Stimulated activated CD4-positive, alpha-beta T cell treated with anti-CD3 and anti-CD28 coated beads, Interleukin-1b, Interleukin-23, amount 100 ng/mL, for 24 hours (primary cell): ENCODE measurements around the gene ROCK2.

Source experiments
- DNase-seq, 4 experiments: peaks; one replicate each; pipeline ENCODE4 v3.0.0-alpha.2; 2020; ENCODE audit warnings: low read depth in 4 of 4, low spot score in 1 of 4

The ROCK2 gene

DNA sequence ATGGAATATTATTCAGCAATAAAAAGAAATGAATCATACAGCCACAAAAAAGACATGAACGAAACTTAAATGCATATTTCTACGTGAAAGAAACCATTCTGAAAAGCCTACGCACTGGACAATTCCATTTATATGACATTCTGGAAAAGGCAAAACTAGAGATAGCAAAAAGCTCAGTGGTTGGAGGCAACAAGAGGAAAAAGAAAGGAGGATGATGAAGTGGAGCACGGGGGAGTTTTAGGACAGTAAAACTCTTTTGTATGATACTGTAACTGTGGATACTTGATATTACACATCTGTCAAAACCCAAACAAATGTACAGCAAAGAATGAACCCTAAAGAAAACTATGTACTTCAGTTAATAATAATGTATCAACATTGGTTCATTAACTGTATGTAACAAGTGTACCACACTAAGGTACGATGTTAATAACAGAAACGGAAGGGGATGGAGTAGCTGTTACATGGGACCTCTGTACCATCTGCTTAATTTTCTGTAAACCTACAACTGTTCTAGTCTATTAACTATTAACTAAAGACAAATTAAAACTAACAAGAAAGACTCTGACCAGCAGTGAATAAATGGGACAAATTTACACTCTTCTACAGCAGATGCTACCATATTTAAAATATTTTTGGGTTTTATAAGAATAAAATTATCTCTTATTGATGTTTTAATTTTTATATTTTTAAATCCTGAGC is 31.5 kb downstream of the ROCK2 start:
- no peak for DNase-seq

DNA sequence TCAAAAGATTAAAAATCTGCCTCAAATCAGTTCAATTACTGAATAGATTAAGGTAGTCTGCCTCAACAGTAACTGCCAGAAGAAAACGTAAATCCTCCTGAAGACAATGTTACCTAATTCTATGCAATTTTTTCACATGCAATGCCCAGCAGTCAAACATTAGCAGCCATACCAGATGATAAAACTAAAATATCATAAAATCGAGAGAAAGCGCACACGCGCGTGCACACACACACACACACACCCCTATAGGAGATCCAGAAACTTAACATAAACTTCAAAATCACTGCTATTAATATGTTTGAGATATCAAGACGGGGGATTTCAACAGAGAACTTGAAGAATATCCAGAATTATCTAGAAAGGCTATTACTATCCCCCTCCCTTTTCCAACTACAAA is 32.9 kb downstream of the ROCK2 start:
- DNase-seq: no peak

DNA sequence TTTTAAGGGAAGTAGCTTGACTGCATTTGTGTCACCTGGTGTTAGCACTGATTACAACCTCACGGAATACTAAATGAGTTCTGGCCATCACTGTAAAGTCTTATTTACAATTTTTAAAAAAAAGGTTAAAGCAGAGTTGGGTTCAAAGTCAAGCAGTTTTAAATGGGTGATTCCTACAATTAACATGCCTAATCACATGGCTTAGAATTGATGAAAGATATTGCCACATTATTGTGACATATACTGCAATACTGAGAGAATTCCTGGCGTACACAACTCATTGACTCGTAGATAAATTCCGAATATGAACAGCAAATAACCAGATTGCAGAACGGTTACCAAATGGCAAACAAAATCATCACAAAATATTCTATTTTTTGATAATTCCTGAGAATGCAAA is 34.2 kb downstream of the ROCK2 start:
- no peak for DNase-seq

DNA sequence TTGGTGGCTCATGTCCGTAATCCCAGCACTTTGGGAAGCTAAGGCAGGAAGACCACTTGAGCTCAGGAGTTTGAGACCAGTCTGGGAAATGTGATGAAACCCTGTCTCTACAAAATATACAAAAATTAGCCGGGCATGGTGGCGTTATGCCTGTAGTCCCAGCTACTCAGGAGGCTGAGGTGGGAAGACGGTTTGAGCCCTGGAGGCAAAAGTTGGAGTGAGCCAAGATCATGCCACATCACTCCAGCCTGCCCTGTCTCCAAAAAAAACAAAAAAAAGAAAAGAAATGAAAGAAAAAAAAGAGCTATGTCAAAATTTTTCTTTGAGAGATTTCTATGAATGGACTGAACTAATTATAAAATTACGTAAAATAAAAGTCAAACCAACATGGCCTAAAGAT is 34.7 kb downstream of the ROCK2 start:
- no peak for DNase-seq

DNA sequence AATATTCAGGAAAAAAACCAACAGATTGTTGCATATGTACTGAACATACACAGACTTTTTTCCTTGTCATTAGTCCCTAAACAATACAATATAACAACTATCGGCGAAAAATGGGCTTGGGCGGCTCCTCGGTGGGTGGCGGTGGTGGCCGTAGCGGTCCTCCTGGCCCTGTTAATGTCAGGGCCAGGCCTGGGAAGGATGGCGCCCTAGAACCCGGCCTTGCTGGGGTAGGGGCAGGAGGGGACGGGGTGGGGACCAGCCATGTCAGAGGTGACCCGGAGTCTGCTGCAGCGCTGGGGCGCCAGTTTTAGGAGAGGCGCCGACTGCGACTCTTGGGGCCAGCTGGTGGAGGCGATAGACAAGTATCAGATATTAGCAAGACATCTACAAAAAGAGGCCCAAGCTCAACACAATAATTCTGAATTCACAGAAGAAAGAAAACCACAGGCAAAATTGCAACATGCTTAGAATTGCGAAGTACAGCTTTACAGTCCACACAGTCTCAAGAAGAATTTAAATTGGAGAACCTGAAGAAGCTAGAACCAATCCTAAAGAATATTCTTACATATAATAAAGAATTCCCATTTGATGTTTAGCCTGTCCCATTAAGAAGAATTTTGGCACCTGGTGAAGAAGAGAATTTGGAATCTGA is 36.5 kb downstream of the ROCK2 start:
- no peak for DNase-seq

DNA sequence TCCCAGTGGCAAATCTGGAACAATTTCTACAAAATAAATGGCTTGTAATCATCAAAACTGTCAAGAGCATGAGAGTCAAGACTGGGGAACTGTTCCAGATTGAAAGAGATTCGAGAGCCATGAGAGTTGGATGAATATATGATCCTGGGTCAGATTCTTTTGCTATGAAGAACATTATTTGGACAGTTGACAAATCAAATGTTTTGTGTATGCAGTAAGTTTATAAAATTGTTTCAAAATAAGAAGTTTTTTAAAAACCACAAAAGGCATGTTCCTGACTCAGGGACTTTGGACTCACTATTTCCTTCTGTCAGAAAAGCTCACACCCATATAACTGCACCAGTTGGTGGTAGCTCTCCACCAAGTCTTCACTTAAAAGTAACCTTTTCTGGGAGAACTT is 38.5 kb downstream of the ROCK2 start:
- no peak for DNase-seq

DNA sequence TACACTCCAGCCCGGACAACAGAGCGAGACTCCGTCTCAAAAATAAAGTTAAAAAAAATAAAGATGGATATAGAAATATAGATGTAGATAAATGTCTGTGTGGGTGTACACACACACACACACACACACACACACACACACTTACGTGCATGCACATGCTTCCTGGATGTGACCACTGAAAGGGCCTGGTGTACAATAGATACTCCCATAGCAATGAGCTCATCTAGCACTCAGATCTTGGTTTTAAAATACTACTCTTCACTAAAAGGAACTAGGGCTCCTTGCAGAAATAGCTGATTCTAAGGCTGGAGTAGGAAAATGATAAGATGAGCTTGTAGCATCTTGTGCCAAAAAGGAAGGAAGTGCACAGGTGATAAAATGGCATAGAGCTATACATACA is 39.1 kb downstream of the ROCK2 start:
- no peak for DNase-seq

DNA sequence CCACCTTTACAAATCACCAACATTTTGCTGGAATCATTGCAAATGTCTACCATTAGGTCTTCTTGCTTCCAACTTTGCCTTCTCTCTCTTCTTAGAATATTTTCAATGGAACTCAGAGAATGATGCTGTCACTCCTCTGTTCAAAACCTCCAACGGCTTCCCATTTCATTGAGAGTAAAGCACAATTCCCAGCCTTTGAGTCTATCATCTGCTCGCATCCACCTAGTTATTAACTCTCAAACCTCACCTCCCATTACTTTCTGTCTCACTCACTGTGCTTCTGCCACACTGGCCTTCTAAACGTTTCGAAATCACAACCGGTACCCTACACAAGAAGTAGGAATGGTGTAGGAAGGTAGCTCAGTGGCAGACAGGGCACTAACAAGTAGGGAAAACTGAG is 40.0 kb downstream of the ROCK2 start:
- no peak for DNase-seq

DNA sequence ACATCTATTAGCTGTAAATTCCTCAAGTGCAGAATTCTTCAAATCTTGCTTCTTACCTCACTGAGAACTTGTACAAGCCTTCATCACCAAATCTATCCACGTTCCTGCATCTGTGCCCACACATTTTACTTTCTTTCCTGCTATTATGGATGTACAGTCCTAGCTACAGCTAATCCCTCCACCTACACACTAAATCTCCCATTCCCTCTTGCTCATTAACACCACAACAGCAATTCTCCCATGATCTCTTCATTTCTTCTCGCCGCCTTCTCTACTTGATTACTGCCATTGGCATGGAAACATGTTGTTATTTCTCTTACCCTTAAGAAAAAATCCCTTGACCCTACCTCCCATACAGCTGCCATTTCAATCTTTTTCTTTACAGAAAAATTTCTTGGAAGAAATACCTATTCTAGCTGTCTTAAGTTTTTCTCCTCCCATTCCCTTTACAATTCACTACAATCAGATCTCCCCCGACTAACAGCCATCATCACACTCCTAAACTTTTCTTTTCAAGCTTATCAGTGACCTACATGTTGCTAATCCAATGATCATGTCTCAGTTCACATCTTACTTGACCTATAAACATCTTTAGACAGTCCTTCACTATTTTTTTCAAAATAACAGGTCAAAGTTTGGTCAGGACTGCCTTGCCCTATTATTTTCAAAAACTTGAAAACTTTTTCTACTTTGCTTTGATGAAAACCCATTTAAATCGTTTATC is 41.0 kb downstream of the ROCK2 start:
- DNase-seq: no peak

DNA sequence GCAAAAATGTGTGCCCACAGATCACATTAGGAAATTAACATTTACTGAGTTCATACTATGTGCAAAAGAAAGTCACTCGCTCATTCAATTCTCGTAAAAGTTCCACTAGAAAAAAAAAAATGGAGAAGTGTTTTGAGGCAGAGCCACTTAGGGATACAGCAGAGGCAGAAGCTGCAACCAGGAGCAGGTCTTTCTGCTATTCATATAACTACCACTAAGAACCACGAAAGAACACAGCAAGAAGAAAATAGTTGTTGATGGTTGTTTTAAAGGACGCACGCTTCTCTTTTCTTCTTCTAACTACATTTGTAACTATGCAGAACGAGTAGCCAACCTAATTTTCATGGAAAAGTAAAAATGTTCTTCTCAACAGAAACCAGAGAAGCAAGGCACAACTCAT is 45.0 kb downstream of the ROCK2 start:
- DNase-seq: no peak

DNA sequence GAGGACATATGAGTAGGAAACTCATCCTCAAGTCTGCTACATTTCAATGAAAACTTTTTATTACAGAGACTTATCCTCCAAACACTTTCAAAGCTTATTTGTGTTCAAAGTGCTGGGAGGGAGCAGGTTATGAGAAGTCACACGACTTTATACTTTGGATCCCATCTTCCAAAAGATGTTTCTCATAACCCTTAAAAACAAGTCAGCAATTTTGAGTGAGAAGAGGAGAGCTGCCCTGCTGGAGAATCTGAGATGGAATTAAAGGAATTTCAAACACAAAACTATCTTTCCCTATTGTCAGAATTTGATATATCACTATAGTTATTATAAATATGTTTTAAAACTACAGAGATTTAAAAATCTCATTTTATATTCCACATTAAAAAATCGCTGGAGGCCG is 45.8 kb downstream of the ROCK2 start:
- DNase-seq: no peak

DNA sequence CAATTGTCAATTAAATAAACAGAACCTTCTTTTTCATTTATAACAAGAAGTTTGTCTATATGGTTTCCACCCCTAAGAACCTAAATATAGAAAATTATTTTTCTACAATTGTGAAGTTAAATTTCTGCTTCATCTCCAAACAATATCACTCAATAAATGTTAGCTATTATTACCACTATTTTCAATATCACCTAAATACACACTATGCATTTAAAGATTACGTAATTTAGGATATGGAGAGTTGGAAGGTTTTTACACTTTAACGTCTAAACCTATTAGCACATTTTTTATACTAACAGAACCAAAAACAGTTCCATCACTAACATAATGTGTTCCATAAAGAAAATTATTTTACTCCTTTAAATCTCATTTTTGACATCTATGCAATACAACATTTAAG is 48.0 kb downstream of the ROCK2 start:
- DNase-seq: no peak

DNA sequence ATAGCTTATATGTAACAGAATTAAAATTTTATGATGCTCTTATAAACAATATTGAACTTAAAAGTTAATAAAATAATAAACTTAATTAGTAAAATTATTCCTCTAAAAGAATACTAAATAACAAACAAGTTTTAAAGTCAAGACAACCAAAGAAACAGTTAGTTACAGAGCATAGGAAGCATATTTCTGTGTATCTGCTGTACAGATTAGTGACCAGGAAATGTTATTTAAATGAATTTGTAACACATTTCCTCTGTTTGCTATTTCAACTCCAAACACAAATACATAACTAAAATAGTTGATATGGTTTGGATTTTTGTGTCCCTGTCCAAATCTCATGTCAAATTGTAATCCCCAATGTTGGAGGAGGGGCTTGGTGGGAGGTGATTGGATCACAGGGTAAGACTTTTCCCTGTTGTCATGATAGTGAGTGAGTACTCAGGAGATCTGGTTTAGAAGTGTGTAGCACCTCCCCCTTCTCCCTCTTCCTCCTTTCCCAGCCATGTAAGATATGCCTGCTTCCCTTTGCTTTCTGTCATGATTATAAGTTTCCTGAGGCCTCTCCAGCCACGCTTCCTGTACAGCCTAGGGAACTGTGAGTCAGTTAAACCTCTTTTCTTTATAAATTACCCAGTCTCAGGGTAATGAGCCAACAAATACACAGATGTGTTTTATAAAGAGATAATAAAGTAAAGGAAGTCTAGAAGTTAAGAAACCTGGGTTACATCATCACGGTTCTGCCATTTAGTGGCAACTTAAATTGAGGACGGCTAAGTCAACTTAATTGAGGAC is 51.8 kb downstream of the ROCK2 start:
- DNase-seq: no peak

DNA sequence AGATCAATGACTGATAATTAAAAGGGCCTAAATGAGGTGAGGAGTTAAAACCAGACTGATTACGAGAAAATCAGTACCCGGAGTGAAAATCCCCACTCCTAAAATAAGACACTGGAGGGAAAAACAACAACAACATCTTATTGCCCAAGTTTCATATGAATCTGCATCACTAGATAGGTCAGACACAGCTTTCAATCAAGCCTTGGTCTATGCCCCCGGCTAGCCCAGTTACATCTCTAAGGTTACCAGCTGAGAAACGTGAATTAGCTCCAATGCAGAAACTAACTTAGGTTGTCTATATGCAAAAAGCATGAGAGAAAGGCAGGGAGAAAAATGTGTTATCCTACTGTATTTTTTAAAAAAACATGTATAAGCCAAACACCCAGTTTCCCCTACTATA is 53.7 kb downstream of the ROCK2 start:
- DNase-seq: no peak

DNA sequence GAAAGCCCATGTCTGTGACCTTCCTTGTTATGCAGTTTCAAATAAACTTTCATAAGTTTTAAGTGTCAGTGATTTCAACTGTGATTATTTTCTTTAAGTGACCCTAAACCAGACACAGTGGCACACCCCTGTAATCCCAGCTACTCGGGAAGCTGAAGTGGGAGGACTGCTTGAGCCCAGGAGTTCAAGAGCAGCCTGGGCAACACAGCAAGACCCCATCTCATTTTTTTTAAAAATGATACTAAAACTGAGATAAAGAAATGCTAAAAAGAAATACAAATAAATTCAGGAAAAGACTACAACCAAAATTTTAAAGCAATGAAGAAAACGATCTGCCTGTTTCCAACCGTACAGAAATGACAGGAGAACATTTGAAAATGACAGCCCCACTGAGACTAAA is 54.2 kb downstream of the ROCK2 start:
- no peak for DNase-seq

DNA sequence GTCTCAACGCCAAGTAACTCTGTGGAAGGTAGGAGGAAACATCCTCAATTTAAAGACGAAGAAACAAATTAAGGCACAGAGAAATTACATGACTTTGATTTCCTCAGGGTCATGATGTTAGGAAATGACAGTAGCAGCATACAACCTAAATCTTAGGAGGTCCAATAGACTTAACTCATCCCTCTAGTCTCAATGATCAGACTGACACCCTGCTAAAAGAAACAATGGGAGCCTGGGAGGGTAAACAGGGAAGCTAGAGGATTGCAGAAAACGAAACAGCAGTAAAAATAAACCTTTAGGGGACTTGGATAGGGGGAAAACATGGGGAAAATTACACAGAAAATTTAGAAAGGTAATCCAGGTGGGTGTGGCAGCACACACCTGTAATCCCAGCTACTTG is 56.0 kb downstream of the ROCK2 start:
- DNase-seq: no peak

DNA sequence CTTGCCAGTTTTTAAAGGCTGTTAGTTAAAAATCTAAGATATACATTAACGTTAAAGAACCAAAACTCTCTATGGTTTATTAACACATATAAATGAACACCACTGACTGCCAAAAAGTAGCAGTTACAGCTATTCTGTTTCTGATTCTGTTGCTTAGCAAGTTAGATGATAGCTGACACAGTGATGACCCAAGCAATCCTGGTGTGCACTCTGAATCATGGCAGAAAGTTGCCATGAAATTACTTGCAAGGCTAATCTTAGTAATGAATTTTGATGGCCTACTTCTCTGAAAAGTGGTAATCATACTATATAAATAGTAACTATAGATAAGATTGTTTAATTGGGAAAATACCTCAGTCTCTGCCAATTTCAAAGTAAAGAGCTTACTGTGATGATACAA is 57.7 kb downstream of the ROCK2 start:
- DNase-seq: no peak

DNA sequence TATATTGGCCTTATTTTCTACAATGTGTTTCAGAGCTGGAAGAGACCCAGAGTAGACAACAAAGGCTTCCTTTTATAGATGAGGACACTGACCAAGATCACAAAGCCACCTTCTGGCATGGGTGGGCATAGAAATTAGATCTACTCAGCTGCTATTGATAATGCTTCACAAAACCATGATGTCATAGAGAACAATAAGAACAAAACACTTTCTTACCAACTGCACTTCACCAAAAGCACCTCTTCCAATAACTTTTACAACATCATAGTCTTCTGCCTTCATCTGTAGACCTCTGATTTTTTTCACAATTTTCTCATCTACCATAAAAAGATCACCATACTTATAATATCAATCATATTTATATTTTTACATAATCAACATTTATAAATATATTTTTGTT is 58.1 kb downstream of the ROCK2 start:
- no peak for DNase-seq

DNA sequence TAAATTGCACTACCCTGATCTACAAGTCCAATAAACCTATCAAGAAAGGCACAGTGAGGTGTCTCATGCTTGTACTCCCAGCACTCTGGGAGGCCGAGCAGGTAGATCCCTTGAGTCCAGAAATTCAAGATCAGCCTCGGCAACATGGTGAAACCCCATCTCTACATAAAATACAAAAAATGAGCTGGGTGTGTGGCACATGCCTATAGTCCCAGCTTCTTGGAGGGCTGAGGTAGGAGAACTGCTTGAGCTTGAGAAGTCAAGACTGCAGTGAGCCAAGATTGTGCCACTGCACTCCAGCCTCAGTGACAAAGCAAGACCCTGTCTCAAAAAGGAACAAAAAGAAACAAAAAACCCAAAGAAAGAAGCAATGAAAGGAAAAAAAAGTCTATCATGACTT is 58.9 kb downstream of the ROCK2 start:
- no peak for DNase-seq

DNA sequence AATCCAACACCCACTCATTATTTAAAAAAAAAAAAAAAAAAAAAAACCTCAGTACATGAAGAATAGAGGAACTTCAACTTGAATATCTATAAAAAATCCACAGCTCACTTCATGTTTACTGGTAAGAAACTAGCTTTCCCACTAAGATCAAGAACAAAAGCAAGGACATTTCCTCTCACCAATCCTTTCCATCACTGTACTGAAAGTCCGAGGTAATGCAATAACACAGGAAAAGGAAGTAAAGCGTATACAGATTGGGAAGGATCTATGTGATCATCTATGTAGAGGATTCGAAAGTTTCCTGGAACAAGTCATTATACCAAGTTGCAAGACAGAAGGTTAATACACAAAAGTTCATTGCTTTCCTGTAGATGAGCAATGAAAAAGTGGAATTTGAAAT is 63.2 kb downstream of the ROCK2 start:
- no peak for DNase-seq

DNA sequence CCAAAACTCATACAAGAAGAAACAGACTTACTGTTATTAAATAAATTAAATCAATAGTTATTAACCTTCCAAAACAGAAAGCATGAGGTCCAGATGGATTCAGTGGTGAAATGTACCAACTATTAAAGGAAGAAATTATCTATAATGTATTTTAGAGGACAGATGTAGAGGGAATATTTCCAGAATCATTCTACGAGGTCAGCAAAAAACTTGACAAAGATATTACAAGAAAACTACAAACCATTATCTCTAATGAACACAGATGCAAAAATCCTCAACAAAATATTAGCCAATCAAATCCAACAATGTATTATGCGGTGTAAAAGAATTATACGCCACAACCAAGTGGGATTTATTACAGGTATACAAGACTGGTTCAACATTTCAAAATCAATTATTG is 63.7 kb downstream of the ROCK2 start:
- no peak for DNase-seq

DNA sequence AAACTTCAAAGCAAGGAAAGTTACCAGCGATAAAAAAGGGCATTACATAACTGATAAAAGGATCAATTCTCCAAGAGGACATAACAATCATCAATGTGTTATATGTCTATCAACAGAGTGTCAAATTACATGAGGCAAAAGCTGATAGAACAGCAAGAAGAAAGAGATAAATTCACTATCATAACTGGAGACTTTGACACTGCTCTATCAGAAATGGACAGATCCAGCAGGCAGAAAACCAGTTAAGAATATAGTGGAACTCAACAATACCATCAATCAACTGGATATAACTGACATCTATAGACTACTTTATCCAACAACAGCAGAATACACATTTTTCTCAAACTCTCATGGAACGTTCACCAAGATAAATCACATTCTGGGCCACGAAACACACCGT is 65.0 kb downstream of the ROCK2 start:
- DNase-seq: no peak
